GM19025 (cell line): ENCODE measurements around the gene CNTNAP2.
"Not testable (repeated sequence)": the region's sequence is repeated elsewhere in the genome, so short reads cannot be mapped to it uniquely, and the experiment has no call there.

Source experiments
- ATAC-seq: cut with Tn5 transposase; IDR thresholded peaks from one replicate; pipeline ENCODE4 v1.9.1; 2021; ENCODE audit warnings: mild to moderate bottlenecking, low read depth, moderate library complexity; ENCODE audit not compliant: unreplicated experiment

Gene CNTNAP2

GRCh38 chr7:147569116-147569913, 1452.7 kb downstream of the CNTNAP2 start:
- ATAC-seq, result no peak

DNA sequence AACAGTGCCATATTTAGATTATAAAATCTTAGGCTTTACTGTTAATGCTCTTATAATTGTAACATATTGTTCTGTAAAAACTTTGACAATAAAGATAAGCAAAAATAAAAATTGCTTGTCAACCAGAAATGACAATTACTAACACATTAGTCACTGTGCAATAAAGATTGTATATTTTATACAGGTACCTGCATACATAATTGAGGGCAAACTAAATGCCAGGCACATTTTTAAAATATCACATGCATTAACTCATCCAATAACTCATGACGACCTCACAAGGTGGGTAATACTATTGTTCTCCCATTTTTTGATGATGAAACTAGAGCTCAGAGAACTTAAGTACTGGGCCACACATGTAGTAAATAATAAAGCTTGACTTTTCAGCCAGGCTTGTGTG, 1453.8 kb downstream of the CNTNAP2 start:
- no peak for ATAC-seq

DNA sequence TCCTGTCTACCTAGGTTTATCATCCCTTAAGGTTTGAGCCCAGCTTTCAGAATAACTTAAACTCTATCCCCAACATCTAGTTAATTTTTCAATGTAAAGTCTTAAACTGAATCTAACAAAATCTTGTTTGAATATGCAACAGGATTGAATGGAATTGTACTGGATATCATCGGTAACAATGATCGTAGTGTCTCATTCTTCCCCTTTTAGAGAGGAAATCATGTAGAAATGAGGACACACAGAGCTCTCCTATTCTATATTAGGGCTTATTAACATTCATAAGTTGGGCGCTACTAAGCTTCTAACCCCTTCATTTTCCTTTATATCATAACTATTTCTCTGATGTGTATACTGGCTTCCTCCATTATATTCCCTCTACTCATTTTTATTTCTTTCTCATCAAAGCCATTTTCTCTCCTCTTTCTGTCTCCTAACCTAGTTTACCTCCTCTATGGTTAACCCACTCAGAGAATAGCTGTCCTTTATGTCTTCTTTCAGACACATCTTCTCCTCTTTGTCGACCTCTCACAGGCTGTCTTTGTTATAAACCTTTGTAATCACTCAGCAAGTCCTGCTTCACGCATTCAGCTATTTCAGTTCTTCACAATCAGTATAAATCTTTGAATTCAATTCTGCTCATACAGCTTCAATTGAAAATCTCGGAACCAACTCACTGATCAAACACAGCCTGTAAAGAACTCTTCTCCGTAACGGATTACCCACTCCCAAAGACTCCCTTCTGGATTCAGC, 1455.0 kb downstream of the CNTNAP2 start:
- ATAC-seq, result no peak

DNA sequence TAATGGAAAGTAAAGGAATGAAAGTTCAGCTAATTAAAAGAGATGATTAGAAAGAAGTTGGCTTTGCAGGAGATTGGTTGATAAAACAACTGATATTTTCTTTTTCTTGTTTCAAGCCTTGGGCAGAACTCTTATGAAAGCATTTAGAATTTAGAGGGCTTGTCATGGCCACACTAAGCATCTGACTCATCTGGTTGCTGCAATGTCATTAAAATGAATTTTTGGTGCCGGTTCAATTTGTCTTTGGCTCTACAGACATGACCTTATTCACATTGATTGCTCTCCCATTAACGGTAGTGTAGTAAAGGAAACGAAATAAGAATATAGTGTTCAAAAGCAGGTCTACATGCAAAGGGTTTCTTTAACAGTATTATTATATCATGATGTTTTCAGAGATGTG, 1461.6 kb downstream of the CNTNAP2 start:
- no peak for ATAC-seq

- ATAC-seq, result no peak
Observed at GRCh38 chr7:147579148-147579547, 1462.5 kb downstream of the CNTNAP2 start.

GRCh38 chr7:147584771-147585193, 1468.2 kb downstream of the CNTNAP2 start:
- ATAC-seq, result no peak

DNA sequence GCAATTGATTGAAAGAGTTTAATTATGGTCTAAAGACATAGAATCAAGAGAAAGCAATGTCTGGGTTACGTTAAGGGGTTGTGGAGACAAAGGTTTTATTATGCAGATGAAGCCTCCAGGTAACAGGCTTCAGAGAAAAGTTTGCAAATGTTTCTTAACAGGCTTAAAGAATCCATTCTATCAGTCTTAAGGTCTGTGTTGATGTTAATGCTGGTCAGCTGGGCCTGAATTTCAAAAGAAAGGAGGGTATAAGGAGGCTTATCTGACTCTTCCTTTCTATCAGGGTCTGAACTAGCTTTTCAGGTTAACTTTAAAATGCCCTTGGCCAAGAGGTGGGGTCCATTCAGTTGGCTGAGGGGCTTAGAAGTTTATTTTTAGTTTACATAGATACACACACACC, 1469.5 kb downstream of the CNTNAP2 start:
- ATAC-seq, result no peak

DNA sequence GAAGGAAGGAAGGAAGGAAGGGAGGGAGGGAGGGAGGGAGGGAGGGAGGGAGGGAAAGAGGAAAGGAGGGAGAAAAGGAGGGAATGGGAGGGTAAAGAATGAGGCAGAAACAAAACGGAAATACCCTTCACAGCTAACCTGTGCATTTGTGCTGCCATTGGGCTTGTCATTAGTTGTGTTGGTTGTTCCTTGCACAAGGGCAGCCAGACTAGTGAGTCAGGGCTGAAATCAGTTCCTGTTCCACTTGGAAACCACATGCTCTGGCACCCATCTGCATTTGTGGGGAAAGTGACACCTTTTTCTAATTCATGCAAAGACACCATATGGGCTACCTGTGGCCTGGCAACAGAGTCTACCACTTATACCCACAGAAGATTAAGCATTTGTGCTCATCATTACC, 1469.9 kb downstream of the CNTNAP2 start:
- no peak for ATAC-seq

GRCh38 chr7:147593271-147594057, 1476.9 kb downstream of the CNTNAP2 start:
- no peak for ATAC-seq

GRCh38 chr7:147595042-147595441, 1478.4 kb downstream of the CNTNAP2 start:
- ATAC-seq, result no peak

GRCh38 chr7:147598687-147599086, 1482.1 kb downstream of the CNTNAP2 start:
- not testable (repeated sequence) for ATAC-seq

- no peak for ATAC-seq
Observed at GRCh38 chr7:147605323-147605722, 1488.7 kb downstream of the CNTNAP2 start.

DNA sequence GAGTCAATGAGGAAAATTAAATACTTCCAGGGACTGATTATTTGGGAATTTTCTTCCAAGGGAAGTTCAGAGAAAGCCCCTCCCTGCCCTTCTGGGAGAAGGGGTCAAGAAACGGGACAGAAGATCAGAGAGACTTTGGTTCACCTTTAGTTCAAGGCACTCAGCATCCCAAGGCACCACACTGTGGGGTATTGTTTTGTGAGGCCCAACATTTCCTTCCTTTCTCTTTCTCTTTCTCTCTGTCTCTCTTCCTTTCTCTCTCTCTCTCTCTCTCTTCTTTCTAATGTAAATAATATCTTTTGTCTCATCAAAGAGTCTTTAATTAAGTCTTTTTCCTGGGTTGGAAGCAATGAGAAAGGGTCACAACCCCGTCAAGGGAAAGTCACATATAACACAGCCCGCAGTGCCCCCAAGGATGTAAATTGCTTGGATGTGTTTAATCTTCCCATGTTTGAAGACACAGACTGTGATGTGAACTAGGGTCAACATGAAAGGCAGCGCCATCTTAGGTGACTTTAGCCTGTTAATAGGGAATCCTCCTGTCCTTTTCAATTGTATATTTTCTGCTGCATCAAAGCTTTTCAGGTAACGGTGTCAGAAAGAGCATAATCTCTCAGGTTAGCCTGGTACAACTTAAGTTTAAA, 1490.7 kb downstream of the CNTNAP2 start:
- no peak for ATAC-seq

- no peak for ATAC-seq
Observed at GRCh38 chr7:147611431-147611830, 1494.8 kb downstream of the CNTNAP2 start.

DNA sequence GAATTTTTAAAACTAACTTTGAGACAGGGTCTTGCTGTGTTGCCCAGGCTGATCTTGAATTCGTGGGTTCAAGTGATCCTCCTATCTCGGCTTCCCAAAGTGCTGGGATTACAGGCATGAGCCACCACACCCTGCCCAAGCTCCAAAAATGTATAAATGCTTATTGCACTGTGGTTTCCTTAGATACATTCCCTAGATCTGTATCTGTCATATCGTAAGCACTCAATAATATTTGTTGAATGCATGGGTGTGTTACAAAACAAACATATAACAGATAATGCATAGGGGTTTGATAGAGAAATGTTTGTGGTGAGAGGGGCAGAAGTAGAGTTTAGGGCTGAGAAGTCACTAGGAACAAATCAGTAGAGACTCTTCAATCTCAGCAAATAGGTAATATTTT, 1518.7 kb downstream of the CNTNAP2 start:
- ATAC-seq, result no peak

DNA sequence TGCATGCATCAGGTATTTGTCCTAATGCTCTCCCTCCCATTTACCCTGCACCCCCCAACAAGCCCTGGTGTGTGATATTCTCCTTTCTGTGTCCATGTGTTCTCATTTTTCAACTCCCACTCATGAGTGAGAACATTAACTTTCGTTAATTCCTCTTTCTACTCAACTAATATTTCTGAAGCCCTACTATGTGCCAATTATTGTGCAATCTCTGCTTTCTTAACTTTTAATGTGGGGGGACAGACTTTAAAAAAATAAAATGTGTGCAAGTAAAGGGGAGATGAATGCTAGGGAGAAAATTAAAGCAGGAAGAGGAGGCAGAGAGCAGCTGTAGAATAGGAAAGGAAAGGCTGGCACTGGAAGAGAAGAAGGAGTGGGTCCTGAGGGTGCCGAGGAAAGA, 1520.0 kb downstream of the CNTNAP2 start:
- no peak for ATAC-seq

GRCh38 chr7:147638566-147638965, 1522.0 kb downstream of the CNTNAP2 start:
- no peak for ATAC-seq

GRCh38 chr7:147639037-147639436, 1522.4 kb downstream of the CNTNAP2 start:
- no peak for ATAC-seq

GRCh38 chr7:147639751-147640150, 1523.2 kb downstream of the CNTNAP2 start:
- ATAC-seq, result no peak

- ATAC-seq, result no peak
Observed at GRCh38 chr7:147640821-147641220, 1524.2 kb downstream of the CNTNAP2 start.

GRCh38 chr7:147646568-147646967, 1530.0 kb downstream of the CNTNAP2 start:
- ATAC-seq, result no peak
